HG03469 (cell line): ENCODE results near the gene GDPD5.

Experiments
- ATAC-seq: cut with Tn5 transposase; IDR thresholded peaks from one replicate; pipeline ENCODE4 v1.9.1; 2021; ENCODE audit warnings: mild to moderate bottlenecking, moderate library complexity, moderate number of reproducible peaks; ENCODE audit not compliant: unreplicated experiment

Gene GDPD5

GRCh38 chr11:75450826-75451821, 74.6 kb downstream of the GDPD5 start:
- ATAC-seq = no peak

DNA sequence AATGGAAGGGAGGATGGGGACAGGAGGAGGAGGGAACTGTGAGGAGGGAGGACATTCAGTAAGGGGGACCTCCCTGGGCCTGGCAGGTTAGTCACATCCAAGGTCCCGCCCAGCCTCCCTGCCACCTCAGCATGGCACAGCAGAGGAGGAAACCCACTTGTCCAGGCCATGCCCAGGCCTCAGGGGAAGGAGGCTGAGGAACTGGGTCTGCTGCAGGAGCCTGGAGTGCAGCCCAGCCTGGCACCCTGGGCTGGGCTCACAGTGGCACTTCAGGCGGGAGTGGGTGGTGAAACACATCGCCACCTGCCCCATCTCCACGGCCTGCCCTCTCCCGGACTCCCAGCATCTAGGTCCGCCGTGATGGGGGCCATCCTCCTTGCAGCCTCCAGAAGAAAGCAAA, 75.5 kb downstream of the GDPD5 start:
- no peak for ATAC-seq

GRCh38 chr11:75449776-75450175, 76.0 kb downstream of the GDPD5 start:
- ATAC-seq = no peak

GRCh38 chr11:75449271-75449670, 76.5 kb downstream of the GDPD5 start:
- ATAC-seq = no peak

- ATAC-seq = no peak
Measured at GRCh38 chr11:75447415-75447814, 78.3 kb downstream of the GDPD5 start.

DNA sequence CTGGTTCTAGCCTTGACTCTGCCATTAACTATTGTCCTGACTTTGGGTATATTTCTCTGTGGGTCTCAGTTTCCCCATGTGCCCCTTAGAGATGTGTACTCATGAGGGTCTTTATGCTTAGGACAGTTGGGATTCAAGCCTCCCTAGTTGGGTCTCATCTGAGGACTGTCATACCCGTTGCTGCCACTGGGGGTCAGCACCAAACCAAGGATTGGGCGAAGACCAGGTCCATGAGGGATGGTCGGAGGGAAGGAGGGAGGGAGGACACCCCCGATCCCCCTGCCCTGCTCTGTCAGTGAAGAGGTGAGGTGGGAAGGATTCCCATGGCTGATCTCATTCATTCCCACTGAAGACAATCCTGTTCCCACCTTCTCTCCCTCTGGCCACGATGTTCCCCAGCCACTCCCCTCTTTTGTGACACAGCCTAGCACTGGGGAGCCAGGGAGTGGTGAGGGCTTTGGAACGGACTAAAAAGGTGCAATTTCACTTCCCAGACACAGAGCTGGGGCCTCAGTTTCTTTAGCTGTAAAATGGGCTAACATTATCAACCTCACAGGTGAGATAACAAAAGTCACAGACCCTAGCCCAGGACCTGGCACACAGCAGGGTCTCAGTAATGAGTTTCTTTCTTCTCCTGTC, 80.3 kb downstream of the GDPD5 start:
- no peak for ATAC-seq

- ATAC-seq = no peak
Measured at GRCh38 chr11:75443043-75443442, 82.7 kb downstream of the GDPD5 start.

GRCh38 chr11:75442161-75442885, 83.4 kb downstream of the GDPD5 start:
- ATAC-seq = no peak

DNA sequence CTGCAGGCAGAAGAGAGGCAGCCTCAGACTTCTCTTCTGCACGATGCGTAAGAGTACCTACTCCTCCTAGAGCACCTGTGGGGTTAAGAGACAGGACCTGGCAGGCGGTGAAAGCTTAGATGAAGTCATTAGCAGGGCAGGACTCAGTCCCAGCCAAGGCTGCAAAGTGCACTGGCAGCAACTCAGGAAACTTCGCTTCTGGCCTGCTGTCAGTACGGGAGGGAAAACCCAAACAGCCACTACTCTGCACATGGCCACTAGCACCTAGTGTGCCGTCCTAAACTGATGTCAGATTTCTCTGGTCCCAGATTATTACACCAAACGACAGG, 84.0 kb downstream of the GDPD5 start:
- no peak for ATAC-seq

DNA sequence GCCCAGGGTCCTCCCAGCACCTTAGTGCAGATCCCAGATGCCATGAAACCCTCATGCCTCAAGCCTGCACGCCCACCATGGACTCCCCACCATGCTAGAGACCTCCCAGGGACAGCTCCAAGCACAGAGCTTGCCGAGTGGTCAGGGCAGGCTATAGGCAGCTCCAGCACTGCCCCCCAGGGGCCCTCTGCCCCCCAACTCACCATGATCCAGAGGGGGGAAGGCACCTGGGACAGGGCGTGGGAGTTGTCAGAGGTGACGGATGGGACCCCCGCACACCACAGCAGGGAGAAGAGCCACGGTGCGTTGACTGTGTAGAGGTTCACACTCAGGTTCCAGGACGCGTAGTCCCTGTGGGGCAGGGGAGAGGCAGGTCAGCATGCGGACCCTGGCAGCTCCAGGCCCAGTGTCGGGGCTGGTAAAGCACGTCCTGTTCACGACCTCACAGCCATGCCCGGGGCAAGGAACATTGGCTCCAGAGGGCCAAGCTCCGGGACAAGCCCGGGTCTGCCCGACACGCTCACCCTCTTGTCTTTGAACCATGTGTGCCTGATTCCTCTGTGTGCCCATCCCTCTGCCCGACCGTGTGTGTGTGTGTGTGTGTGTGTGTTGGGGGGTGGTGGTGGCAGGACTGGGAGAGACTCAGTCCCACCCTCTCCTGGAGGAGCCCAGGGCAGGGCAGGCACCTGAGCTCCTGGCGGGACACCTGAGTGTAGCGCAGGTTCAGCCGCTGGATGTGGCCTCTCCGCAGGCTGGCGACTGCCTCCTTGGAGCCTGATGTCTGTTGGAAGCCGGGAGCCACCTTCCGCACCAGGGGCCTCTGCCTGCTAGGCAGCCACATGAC, 84.6 kb downstream of the GDPD5 start:
- ATAC-seq = no peak

DNA sequence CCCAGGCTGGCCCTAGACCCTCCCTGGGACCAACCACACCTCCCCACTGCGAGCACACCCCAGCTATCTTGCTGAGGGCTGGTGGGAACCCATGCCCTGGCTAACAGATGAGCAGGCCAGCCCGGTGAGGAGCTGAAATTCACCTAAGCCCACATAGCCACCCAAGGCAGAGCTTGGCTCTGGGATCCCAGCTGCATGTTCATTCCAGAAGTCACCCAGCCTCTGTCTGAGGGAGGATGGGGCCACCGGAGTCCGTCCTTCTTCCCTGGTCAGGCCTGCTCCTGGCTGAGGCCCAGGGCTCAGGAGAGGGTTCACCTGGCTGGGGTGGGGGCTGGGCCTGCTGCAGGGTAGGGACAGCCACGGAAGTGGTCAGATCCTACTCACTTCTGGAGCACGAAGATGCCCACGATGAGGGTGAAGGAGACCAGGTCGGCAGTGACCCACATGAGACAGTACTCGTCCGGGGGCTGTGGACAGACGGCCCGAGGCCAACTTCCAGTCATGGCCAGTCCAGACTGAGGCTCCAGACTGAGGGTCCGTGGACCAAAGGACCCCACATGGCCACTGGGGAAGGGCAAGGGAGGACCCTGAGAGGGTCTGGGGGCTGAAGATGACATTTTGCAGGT, 86.1 kb downstream of the GDPD5 start:
- no peak for ATAC-seq

- no peak for ATAC-seq
Measured at GRCh38 chr11:75439026-75439425, 86.7 kb downstream of the GDPD5 start.

DNA sequence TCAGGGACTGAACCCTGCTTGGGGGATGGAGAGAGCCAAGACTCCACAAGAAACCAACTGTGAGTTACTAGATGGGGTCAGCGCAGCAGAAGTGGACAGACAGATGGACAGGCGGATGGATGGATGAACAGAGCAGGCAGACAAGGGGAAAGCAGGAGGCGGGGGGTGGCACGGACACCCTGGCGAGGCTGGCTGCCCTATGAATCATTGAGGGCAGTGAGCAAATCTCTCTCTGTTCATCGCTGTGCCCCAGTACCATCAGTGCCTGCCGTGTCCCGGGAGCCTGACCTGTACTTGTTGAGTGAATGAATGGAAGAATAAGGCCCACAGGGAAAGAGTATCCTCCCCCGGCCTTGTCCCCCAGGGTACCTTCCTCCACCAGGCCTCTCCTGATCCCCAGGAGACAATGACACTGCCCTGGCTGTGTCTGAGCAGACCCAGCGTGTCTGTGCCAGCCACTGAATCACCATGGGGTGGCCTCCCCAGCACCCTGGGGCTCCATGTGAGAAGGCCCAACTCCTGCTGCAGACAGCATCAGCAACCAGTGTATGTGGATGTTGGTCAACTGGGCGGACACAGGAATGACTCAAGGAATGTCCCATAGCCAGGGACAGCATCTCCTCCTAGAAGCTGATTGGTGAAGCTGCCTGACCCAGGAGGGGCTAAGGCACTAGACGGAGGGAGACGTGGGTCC, 87.6 kb downstream of the GDPD5 start:
- no peak for ATAC-seq

- no peak for ATAC-seq
Measured at GRCh38 chr11:75436806-75437205, 88.9 kb downstream of the GDPD5 start.

DNA sequence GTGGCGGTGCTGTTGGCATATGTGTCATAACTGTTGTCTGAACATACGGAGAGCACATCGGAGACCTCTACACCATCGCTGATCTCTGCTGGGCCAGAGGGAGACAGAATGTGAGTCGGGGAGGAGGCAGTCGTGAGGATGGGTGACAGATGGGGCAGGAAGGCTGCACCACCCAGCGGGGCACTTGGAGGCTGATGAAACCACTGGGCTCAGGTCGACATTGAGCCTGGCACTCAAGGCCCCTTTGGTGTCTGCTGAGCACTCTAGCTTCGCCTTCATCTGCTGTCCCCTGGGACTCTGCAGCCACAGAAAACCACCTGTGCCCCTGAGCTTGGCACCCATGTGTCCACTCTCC, 90.2 kb downstream of the GDPD5 start:
- no peak for ATAC-seq

- no peak for ATAC-seq
Measured at GRCh38 chr11:75434886-75435570, 90.7 kb downstream of the GDPD5 start.

GRCh38 chr11:75434051-75434450, 91.7 kb downstream of the GDPD5 start:
- ATAC-seq = no peak

- no peak for ATAC-seq
Measured at GRCh38 chr11:75433443-75433842, 92.3 kb downstream of the GDPD5 start.

GRCh38 chr11:75432911-75433321, 92.8 kb downstream of the GDPD5 start, which contains the start of gene KLHL35:
Gene KLHL35, minus strand, starts transcription at chr11:75433203. Its CDS starts 2,574 bp downstream, at chr11:75430629.
- ATAC-seq = no peak
